Suprapubic skin (tissue), 4 donors: ENCODE measurements around the gene RPTOR.

Experiments used
- EP300 ChIP-seq: sonication (generic); formaldehyde crosslinking; IDR thresholded peaks from one replicate; pipeline ENCODE4 v1.6.1; 2017; ENCODE audit warnings: antibody characterized with exemption
- POLR2A ChIP-seq, 2 donors: fragments of 450-650 bp; IDR thresholded peaks; one replicate each; pipeline ENCODE4 v1.6.1; 2017; ENCODE audit warnings: antibody characterized with exemption in 2 of 2, mild to moderate bottlenecking in 2 of 2, moderate library complexity in 2 of 2
- POLR2AphosphoS5 ChIP-seq, 3 donors: sonication (generic); formaldehyde crosslinking; IDR thresholded peaks; one replicate each; pipeline ENCODE4 v1.6.1; 2017; ENCODE audit warnings: antibody characterized with exemption in 3 of 3
- TF ChIP-seq, protein P1 (sequence below), 2 donors: fragments of 200-600 bp in 1 of 2; fragments of 450-650 bp in 1 of 2; sonication (generic) in 1 of 2; IDR thresholded peaks; one replicate each; pipeline ENCODE4 v1.5.1; 2016 to 2019; ENCODE audit warnings: antibody characterized with exemption in 2 of 2, mild to moderate bottlenecking in 1 of 2, moderate library complexity in 1 of 2

DNA sequence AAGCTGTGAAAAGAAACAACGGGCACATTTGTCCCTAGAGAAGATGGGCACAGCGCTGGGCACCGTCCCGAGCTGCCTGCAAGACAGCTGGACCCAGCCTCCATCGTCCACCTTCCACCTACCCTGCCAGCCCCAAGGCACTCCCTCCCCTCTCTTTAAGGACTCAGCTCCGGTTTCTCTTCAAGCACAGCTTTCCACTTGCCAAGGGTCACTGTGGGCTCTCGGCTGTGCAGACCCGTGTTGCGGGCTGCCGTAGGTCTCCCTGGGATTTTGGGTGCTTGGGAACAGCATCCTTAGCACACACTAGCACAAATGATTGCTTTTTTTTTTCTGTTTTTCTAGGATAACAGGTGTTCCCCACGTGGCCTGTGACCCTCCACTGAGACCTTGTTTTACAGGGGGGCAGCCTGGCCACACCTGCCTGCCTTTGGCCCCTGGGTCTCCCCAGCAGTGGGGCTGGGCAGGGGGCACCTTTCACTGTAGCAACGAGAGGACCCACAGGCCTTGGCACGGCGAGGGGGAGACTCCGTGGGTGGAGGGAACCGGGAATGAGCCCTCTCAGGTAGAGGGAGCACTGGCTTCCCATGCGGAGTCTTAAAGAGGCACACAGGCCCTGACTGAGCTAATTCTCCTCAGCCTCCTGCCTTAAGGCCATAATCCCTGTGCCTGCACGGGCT, 448.4 kb downstream of the RPTOR start:
- TF ChIP-seq, protein P1, sequence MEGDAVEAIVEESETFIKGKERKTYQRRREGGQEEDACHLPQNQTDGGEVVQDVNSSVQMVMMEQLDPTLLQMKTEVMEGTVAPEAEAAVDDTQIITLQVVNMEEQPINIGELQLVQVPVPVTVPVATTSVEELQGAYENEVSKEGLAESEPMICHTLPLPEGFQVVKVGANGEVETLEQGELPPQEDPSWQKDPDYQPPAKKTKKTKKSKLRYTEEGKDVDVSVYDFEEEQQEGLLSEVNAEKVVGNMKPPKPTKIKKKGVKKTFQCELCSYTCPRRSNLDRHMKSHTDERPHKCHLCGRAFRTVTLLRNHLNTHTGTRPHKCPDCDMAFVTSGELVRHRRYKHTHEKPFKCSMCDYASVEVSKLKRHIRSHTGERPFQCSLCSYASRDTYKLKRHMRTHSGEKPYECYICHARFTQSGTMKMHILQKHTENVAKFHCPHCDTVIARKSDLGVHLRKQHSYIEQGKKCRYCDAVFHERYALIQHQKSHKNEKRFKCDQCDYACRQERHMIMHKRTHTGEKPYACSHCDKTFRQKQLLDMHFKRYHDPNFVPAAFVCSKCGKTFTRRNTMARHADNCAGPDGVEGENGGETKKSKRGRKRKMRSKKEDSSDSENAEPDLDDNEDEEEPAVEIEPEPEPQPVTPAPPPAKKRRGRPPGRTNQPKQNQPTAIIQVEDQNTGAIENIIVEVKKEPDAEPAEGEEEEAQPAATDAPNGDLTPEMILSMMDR (IDR thresholded peaks at IDR 0.05): no peak
- TF ChIP-seq EP300 (no peak), POLR2A (IDR thresholded peaks at IDR 0.05) (no peak), POLR2AphosphoS5 (IDR thresholded peaks at IDR 0.05) (no peak)
